ENCODE measurements around the gene GPR108. TPM values are rescaled to one million over a fixed set of nuclear protein-coding genes. Genes with fewer than 3 reads are reported as not detected.

GPR108 gene
- total RNA-seq, 1 donor from 2014 or later: 45.4 TPM

GRCh38 chr19:6714749-6715555 lies 22.4 kb downstream of the GPR108 start:
- DNase-seq (ENCODE audit: extremely low spot score, unreplicated experiment): no peak
- H3K4me1 Mint-ChIP-seq (ENCODE audit: unreplicated experiment): no peaks in the 10 kb centered on the region
- H3K27me3 Mint-ChIP-seq (ENCODE audit: unreplicated experiment): peaks cover 29% of the 10 kb centered on the region
- H3K4me3 Mint-ChIP-seq (ENCODE audit: unreplicated experiment): no peak overlapping the region
- H3K27ac Mint-ChIP-seq (ENCODE audit: unreplicated experiment): no peak overlapping the region
- no peaks in the 10 kb centered on the region for H3K9me3 Mint-ChIP-seq (ENCODE audit: unreplicated experiment)
- TF ChIP-seq CTCF (IDR thresholded peaks at IDR 0.05): no peak
- H3K36me3 Mint-ChIP-seq (ENCODE audit: unreplicated experiment): no peaks in the 10 kb centered on the region

- no peak for DNase-seq (ENCODE audit: extremely low spot score, unreplicated experiment)
- TF ChIP-seq CTCF (IDR thresholded peaks at IDR 0.05): no peak
- no peak overlapping the region for H3K27ac Mint-ChIP-seq (ENCODE audit: unreplicated experiment)
- H3K36me3 Mint-ChIP-seq (ENCODE audit: unreplicated experiment): no peaks in the 10 kb centered on the region
- no peak overlapping the region for H3K4me3 Mint-ChIP-seq (ENCODE audit: unreplicated experiment)
- H3K9me3 Mint-ChIP-seq (ENCODE audit: unreplicated experiment): no peaks in the 10 kb centered on the region
- H3K27me3 Mint-ChIP-seq (ENCODE audit: unreplicated experiment): peaks cover 28% of the 10 kb centered on the region
- no peaks in the 10 kb centered on the region for H3K4me1 Mint-ChIP-seq (ENCODE audit: unreplicated experiment)
Measured at GRCh38 chr19:6713773-6714692, 23.3 kb downstream of the GPR108 start.

GRCh38 chr19:6712692-6713670 lies 24.4 kb downstream of the GPR108 start:
- H3K4me1 Mint-ChIP-seq (ENCODE audit: unreplicated experiment): no peaks in the 10 kb centered on the region
- peaks cover 30% of the 10 kb centered on the region for H3K27me3 Mint-ChIP-seq (ENCODE audit: unreplicated experiment)
- DNase-seq (ENCODE audit: extremely low spot score, unreplicated experiment): no peak
- no peaks in the 10 kb centered on the region for H3K36me3 Mint-ChIP-seq (ENCODE audit: unreplicated experiment)
- no peaks in the 10 kb centered on the region for H3K9me3 Mint-ChIP-seq (ENCODE audit: unreplicated experiment)
- no peak overlapping the region for H3K27ac Mint-ChIP-seq (ENCODE audit: unreplicated experiment)
- no peak for TF ChIP-seq CTCF (IDR thresholded peaks at IDR 0.05)
- no peak overlapping the region for H3K4me3 Mint-ChIP-seq (ENCODE audit: unreplicated experiment)

GRCh38 chr19:6712231-6712630 lies 25.1 kb downstream of the GPR108 start:
- Mint-ChIP-seq H3K4me3 (ENCODE audit: unreplicated experiment) (no peak overlapping the region), H3K36me3 (ENCODE audit: unreplicated experiment) (no peaks in the 10 kb centered on the region), H3K27me3 (ENCODE audit: unreplicated experiment) (peaks cover 30% of the 10 kb centered on the region), H3K27ac (ENCODE audit: unreplicated experiment) (no peak overlapping the region), H3K4me1 (ENCODE audit: unreplicated experiment) (no peaks in the 10 kb centered on the region), H3K9me3 (ENCODE audit: unreplicated experiment) (no peaks in the 10 kb centered on the region)
- TF ChIP-seq CTCF (IDR thresholded peaks at IDR 0.05): no peak
- DNase-seq (ENCODE audit: extremely low spot score, unreplicated experiment): no peak
